Osteocyte (in vitro differentiated cells): Measurements from ENCODE around the gene DNAJC16. TPM values are rescaled to one million over a fixed set of nuclear protein-coding genes. Genes with fewer than 3 reads are reported as not detected.

ENCODE experiments used
- DNase-seq: peaks from one replicate; pipeline ENCODE4 v3.0.0; 2021; ENCODE audit warnings: mixed read lengths; ENCODE audit not compliant: unreplicated experiment; ENCODE audit errors: extremely low spot score
- H3K27ac Mint-ChIP-seq: one replicate; pipeline ENCODE4 v1.8.0; 2021; ENCODE audit warnings: mild to moderate bottlenecking, mixed read lengths; ENCODE audit not compliant: unreplicated experiment
- H3K27me3 Mint-ChIP-seq: one replicate; pipeline ENCODE4 v1.8.0; 2021; ENCODE audit warnings: mixed read lengths; ENCODE audit not compliant: unreplicated experiment
- H3K36me3 Mint-ChIP-seq: one replicate; pipeline ENCODE4 v1.8.0; 2021; ENCODE audit warnings: mixed read lengths; ENCODE audit not compliant: unreplicated experiment
- H3K4me1 Mint-ChIP-seq: one replicate; pipeline ENCODE4 v1.8.0; 2021; ENCODE audit warnings: mixed read lengths; ENCODE audit not compliant: unreplicated experiment
- H3K4me3 Mint-ChIP-seq: one replicate; pipeline ENCODE4 v1.8.0; 2021; ENCODE audit warnings: mild to moderate bottlenecking, moderate library complexity, mixed read lengths; ENCODE audit not compliant: unreplicated experiment
- H3K9me3 Mint-ChIP-seq: one replicate; pipeline ENCODE4 v1.8.0; 2021; ENCODE audit warnings: mixed read lengths; ENCODE audit not compliant: unreplicated experiment
- total RNA-seq: library from RNA; stranded (reverse); gene quantifications from 2 replicates; pipeline ENCODE4 v1.2.1, GENCODE V29; 2021
- TF ChIP-seq, protein P1 (sequence below): fragments of 200-600 bp; sonication (generic); IDR thresholded peaks from 2 replicates; pipeline ENCODE4 v1.5.0; 2021; ENCODE audit warnings: antibody characterized with exemption, mild to moderate bottlenecking, moderate library complexity

DNAJC16 gene
- total RNA-seq, 1 donor from 2014 or later, result 20.8 TPM

DNA sequence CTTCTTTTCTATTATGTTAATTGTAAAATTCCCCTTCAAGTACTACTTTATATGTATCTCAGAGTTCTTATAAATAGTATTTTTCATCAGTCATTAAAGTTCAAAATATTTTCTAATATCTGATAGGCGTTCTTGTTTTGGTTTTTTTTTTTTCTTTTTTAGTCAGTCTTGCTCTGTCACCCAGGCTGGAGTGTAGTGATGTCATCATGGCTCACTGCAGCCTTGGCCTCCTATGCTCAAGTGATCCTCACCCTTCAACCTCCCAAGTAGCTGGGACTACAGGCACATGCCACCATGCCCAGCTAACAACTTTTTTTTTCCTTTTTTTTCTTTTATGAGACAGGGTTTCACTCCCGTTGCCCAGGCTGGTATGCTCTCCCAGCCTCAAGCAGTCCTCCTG, 30.9 kb downstream of the DNAJC16 start:
- no peak overlapping the region for H3K27ac Mint-ChIP-seq
- no peak for DNase-seq
- peaks cover 31% of the 10 kb centered on the region for H3K36me3 Mint-ChIP-seq
- no peaks in the 10 kb centered on the region for H3K4me1 Mint-ChIP-seq
- H3K27me3 Mint-ChIP-seq, result no peaks in the 10 kb centered on the region
- H3K4me3 Mint-ChIP-seq, result no peak overlapping the region
- H3K9me3 Mint-ChIP-seq, result no peaks in the 10 kb centered on the region
- TF ChIP-seq, protein P1, sequence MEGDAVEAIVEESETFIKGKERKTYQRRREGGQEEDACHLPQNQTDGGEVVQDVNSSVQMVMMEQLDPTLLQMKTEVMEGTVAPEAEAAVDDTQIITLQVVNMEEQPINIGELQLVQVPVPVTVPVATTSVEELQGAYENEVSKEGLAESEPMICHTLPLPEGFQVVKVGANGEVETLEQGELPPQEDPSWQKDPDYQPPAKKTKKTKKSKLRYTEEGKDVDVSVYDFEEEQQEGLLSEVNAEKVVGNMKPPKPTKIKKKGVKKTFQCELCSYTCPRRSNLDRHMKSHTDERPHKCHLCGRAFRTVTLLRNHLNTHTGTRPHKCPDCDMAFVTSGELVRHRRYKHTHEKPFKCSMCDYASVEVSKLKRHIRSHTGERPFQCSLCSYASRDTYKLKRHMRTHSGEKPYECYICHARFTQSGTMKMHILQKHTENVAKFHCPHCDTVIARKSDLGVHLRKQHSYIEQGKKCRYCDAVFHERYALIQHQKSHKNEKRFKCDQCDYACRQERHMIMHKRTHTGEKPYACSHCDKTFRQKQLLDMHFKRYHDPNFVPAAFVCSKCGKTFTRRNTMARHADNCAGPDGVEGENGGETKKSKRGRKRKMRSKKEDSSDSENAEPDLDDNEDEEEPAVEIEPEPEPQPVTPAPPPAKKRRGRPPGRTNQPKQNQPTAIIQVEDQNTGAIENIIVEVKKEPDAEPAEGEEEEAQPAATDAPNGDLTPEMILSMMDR, result no peak

DNA sequence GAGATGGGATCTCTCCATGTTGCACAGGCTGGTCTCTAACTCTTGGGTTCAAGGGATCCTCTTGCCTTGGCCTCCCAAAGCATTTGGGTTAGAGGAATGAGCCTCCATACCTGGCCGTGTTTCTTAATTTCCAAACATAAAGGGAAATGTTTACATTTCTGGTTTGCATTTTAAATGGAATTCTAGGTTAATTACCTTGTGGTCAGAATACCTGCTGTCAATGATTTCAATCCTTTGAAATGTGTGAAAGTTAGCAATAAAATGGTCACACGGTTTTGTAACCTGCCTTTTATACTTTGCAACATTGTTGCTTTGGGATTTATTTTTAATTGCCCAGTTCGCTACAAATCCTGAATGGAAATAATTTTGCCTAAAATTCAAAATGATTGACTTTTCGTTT, 31.9 kb downstream of the DNAJC16 start:
- H3K4me1 Mint-ChIP-seq, result no peaks in the 10 kb centered on the region
- TF ChIP-seq, protein P1, result no peak
- no peak overlapping the region for H3K27ac Mint-ChIP-seq
- DNase-seq, result no peak
- no peaks in the 10 kb centered on the region for H3K27me3 Mint-ChIP-seq
- peaks cover 33% of the 10 kb centered on the region for H3K36me3 Mint-ChIP-seq
- H3K4me3 Mint-ChIP-seq, result no peak overlapping the region
- no peaks in the 10 kb centered on the region for H3K9me3 Mint-ChIP-seq

DNA sequence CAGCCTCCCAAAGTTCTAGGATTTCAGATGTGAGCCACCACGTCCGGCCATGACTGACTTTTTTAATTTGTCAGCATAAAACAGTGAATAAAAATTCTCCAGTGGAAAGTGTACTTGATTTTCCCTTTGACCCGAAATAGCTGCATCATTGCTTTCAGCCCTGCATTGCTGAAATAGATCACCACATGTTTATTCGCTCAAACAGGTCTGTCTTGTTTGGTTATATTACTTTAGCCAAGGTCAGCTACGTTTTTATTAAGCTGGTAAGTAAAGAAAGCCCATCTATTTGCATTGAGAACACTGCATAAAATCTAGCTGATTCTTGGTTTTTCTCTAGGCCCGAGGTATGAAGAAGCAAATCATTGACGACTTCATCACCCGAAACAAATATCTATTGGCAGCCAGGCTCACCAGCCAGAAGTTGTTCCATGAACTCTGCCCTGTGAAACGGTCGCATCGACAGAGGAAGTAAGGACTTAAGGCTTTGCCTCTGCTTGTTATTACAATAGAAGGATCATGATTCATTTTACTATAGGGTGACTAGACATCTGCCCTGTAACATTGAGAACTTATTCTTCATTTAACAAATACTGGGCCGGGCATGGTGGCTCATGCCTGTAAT, 32.7 kb downstream of the DNAJC16 start:
- no peak for DNase-seq

DNA sequence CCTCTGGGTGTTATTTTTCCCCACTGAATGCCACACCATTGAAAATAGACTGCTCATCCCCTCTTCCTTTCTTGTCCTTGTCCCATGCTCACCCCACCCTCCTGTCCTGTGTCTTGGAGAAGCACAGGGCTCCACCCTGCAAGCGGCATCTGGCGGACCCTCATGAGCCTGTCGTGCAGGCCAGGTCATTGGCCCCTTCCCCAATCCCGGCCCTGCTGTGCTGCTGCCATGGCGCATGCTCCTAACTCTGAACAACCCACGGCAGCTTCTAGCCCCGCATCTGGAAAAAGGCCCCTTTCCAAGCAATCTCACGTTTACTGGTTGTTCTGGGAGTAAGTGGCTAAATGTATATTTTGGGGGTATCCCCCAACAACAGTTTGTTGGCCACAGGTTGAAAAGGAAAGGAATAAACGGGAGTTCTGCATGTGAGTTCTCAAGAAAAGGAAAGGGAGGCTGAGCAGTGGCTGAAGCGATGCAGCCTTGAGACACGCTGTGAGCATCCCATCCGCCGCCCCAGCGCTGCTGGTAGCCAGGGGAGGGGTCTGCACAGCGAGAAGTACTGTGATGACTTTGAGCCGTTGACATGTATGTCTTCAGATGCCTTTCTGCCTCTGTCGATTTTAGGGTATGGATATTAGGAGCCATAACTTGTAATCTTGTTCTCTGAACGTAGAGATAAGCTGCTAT, 41.9 kb downstream of the DNAJC16 start:
- Mint-ChIP-seq H3K9me3 (no peaks in the 10 kb centered on the region), H3K4me1 (peaks cover 6% of the 10 kb centered on the region), H3K36me3 (peaks cover 54% of the 10 kb centered on the region), H3K27ac (no peak overlapping the region), H3K4me3 (no peak overlapping the region), H3K27me3 (no peaks in the 10 kb centered on the region)
- DNase-seq, result no peak
- TF ChIP-seq, protein P1, result no peak

More for the DNA sequence above, 32.7 kb downstream of the DNAJC16 start:
- H3K9me3 Mint-ChIP-seq, result no peaks in the 10 kb centered on the region
- no peaks in the 10 kb centered on the region for H3K27me3 Mint-ChIP-seq
- no peaks in the 10 kb centered on the region for H3K4me1 Mint-ChIP-seq
- H3K27ac Mint-ChIP-seq, result no peak overlapping the region
- TF ChIP-seq, protein P1, result no peak
- no peak overlapping the region for H3K4me3 Mint-ChIP-seq
- peaks cover 39% of the 10 kb centered on the region for H3K36me3 Mint-ChIP-seq

DNA sequence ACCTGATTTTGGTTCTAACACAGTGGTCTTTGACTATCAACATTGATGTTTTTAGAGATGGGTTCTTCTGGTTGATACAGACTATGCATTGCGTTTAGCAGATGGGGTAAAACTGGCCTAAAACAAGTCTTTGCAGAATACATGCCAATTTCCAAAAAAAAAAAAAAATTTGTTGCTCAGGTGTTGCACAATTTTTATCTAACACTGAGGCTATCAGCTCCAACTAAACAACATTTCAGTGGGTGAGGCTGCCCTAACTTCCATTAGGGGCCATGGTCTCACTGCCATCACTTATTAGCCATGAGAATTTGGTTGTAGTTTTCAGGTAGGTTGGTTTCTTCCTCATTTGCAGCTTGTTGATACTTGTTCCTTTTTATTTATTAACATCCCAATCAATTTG, 44.2 kb downstream of the DNAJC16 start:
- no peak for DNase-seq
- H3K27ac Mint-ChIP-seq, result no peak overlapping the region
- no peaks in the 10 kb centered on the region for H3K27me3 Mint-ChIP-seq
- H3K4me1 Mint-ChIP-seq, result peaks cover 6% of the 10 kb centered on the region
- peaks cover 40% of the 10 kb centered on the region for H3K36me3 Mint-ChIP-seq
- H3K4me3 Mint-ChIP-seq, result no peak overlapping the region
- H3K9me3 Mint-ChIP-seq, result no peaks in the 10 kb centered on the region
- TF ChIP-seq, protein P1, result no peak
